GM13977 (cell line): Measurements from ENCODE around the gene ZNF160.

Source experiments
- DNase-seq: peaks from one replicate; pipeline ENCODE4 v3.0.0; 2012; ENCODE audit warnings: low spot score
- in situ Hi-C: fragments of 300-500 bp; cut with MboI; formaldehyde crosslinking; loops from one replicate; pipeline ENCODE4 v1.12.0; 2022; ENCODE audit warnings: low sequenced_read_pairs, low pct_unique_long_range_greater_than_20kb, mixed read lengths, inconsistent platforms; ENCODE audit not compliant: unreplicated experiment
- TF ChIP-seq, protein P1 (sequence below): IDR thresholded peaks from 2 replicates; pipeline ENCODE4 v1.5.1; 2012; ENCODE audit warnings: mild to moderate bottlenecking, control low read depth; ENCODE audit not compliant: insufficient read depth; ENCODE audit errors: extremely low read depth, missing control alignments

ZNF160 gene

GRCh38 chr19:53068834-53069233 is 34.4 kb downstream of the ZNF160 start:
- TF ChIP-seq, protein P1, sequence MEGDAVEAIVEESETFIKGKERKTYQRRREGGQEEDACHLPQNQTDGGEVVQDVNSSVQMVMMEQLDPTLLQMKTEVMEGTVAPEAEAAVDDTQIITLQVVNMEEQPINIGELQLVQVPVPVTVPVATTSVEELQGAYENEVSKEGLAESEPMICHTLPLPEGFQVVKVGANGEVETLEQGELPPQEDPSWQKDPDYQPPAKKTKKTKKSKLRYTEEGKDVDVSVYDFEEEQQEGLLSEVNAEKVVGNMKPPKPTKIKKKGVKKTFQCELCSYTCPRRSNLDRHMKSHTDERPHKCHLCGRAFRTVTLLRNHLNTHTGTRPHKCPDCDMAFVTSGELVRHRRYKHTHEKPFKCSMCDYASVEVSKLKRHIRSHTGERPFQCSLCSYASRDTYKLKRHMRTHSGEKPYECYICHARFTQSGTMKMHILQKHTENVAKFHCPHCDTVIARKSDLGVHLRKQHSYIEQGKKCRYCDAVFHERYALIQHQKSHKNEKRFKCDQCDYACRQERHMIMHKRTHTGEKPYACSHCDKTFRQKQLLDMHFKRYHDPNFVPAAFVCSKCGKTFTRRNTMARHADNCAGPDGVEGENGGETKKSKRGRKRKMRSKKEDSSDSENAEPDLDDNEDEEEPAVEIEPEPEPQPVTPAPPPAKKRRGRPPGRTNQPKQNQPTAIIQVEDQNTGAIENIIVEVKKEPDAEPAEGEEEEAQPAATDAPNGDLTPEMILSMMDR = no peak
- in situ Hi-C loops = no loop called here

GRCh38 chr19:53068199-53068598 is 35.0 kb downstream of the ZNF160 start:
- in situ Hi-C loops = no loop called here
- no peak for DNase-seq
- TF ChIP-seq, protein P1 = no peak

More at GRCh38 chr19:53068834-53069233, 34.4 kb downstream of the ZNF160 start:
- DNase-seq = no peak

DNA sequence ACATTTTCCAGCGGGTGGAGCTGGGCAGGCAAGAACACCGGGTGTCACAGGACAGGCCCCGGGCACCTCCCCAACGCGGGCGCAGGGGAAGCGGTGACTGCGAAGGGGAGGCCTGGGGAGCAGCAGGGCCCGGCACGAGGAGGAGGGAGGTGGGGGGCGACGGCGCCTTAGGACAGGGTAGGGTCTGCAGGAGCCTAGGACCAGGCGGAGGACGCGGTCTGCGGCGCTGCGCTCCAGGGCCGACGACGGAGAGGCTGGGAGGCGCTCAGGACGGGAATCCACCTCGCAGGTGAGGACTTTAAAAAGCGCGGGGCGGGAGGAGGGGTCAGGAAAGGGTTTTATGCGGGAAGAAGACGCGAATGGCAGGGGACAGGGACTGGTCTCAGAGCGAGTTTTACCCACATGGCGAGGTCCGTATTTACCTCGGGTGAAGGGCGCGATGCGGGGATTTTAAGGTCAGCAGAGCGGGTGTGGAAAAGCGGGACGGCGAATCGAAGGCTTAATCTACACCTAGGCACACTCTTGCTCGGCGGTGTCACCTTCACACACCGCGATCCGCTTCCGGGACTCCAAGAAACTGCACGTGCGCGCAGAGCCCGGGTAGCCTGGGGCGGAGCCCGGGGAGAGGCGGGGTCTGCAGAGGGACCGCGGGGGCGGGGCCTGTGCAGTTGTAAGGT is 45.2 kb downstream of the ZNF160 start:
- TF ChIP-seq, protein P1 = no peak
- in situ Hi-C loops = no loop called here
- no peak for DNase-seq

DNA sequence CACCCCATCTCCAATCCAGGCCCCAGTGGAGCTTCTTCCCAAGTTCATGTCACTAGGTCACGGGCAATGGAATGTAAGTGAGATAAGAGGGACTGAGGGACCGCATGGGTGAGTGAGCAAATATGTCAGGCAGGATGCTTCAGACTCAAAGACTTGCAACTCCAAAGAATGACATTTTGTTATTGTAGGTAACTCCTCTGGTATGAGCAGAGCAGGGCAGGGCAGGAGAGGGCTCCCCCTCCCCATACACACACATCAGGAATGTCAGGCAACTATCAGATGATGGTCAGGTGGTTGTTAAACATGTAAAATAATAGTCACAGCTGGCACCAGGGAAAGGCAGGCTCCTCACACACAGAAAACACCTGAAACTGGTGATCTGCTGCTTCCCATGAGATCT is 48.1 kb downstream of the ZNF160 start:
- TF ChIP-seq, protein P1 = no peak
- in situ Hi-C loops = no loop called here
- no peak for DNase-seq

GRCh38 chr19:53047379-53047778 is 55.8 kb downstream of the ZNF160 start:
- in situ Hi-C loops = no loop called here
- DNase-seq = no peak
- TF ChIP-seq, protein P1 = no peak

DNA sequence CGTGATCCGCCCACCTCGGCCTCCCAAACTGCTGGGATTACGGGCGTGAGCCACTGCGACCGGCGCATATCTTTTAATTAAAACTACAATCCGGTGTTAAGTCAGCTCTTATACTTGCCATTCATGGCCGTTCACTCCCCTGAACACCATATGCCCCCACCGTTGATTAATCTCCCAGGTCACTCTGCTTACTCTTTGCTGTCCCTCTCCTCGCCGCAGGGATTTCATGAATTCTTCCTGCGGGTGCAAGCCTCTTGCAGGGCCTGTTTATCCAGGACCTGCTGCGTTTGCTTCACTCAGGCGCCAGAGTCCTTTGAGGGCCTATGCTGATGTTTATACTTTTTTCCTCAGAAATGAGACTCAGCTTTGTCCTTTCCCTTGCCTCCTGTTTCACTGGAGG is 57.7 kb downstream of the ZNF160 start:
- DNase-seq = no peak
- TF ChIP-seq, protein P1 = no peak
- in situ Hi-C loops = no loop called here
